ENCODE results near the gene ECEL1.
A peak's percentile ranks its signal among the peaks of the same experiment; 100 is the strongest.

ECEL1 gene

GRCh38 chr2:232448304-232448690, 39.3 kb downstream of the ECEL1 start:
- H3K9ac ChIP-seq (ENCODE audit: low read depth, low read length): no peak overlapping the region
- H3K79me2 ChIP-seq (ENCODE audit: insufficient read depth, low read length): no peaks in the 10 kb centered on the region
- no peaks in the 10 kb centered on the region for H3K9me3 ChIP-seq (ENCODE audit: insufficient read depth, low read length, severe bottlenecking)
- ATAC-seq (ENCODE audit: insufficient read depth, low read depth) (peak; percentile 11; the same call in 1 of the 3 replicates), DNase-seq (peak; percentile 22)
- no peak overlapping the region for H2AFZ ChIP-seq (ENCODE audit: low read depth, low read length)
- no peak overlapping the region for H3K4me3 ChIP-seq (ENCODE audit: low read depth in 1 of 2, low read length in 2 of 2)
- H3K27me3 ChIP-seq (ENCODE audit: insufficient read depth, low read length, poor library complexity): no peaks in the 10 kb centered on the region
- no peaks in the 10 kb centered on the region for H4K20me1 ChIP-seq (ENCODE audit: insufficient read depth, low read length)
- no peak overlapping the region for H3K4me2 ChIP-seq (ENCODE audit: insufficient read depth, low read length)
- H3K4me1 ChIP-seq (ENCODE audit: insufficient read depth, low read length): peaks cover 4% of the 10 kb centered on the region; the same call in 1 of the 2 replicates
- H3K27ac ChIP-seq (ENCODE audit: low read length): no peak overlapping the region
- TF ChIP-seq EZH2 (IDR thresholded peaks at IDR 0.05; ENCODE audit: borderline replicate concordance, low read depth, low read length, severe bottlenecking) (no peak), CTCF (IDR thresholded peaks at IDR 0.05; ENCODE audit: borderline replicate concordance, extremely low read depth, low read length, poor library complexity, severe bottlenecking) (no peak)
- H3K36me3 ChIP-seq (ENCODE audit: insufficient read depth, low read length): no peaks in the 10 kb centered on the region

GRCh38 chr2:232447638-232448303, 39.9 kb downstream of the ECEL1 start:
- Histone ChIP-seq H3K27ac (ENCODE audit: low read length) (no peak overlapping the region), H3K4me3 (ENCODE audit: low read depth in 1 of 2, low read length in 2 of 2) (no peak overlapping the region), H4K20me1 (ENCODE audit: insufficient read depth, low read length) (no peaks in the 10 kb centered on the region), H3K79me2 (ENCODE audit: insufficient read depth, low read length) (no peaks in the 10 kb centered on the region), H3K27me3 (ENCODE audit: insufficient read depth, low read length, poor library complexity) (no peaks in the 10 kb centered on the region), H3K4me2 (ENCODE audit: insufficient read depth, low read length) (no peak overlapping the region), H3K9me3 (ENCODE audit: insufficient read depth, low read length, severe bottlenecking) (no peaks in the 10 kb centered on the region), H3K9ac (ENCODE audit: low read depth, low read length) (no peak overlapping the region), H3K36me3 (ENCODE audit: insufficient read depth, low read length) (no peaks in the 10 kb centered on the region), H2AFZ (ENCODE audit: low read depth, low read length) (no peak overlapping the region), H3K4me1 (ENCODE audit: insufficient read depth, low read length) (peaks cover 4% of the 10 kb centered on the region; the same call in 1 of the 2 replicates)
- no peak for TF ChIP-seq CTCF (IDR thresholded peaks at IDR 0.05; ENCODE audit: borderline replicate concordance, extremely low read depth, low read length, poor library complexity, severe bottlenecking)
- TF ChIP-seq EZH2 (IDR thresholded peaks at IDR 0.05; ENCODE audit: borderline replicate concordance, low read depth, low read length, severe bottlenecking): no peak
- ATAC-seq (ENCODE audit: insufficient read depth, low read depth): no peak
- no peak for DNase-seq

- Histone ChIP-seq H3K36me3 (ENCODE audit: insufficient read depth, low read length) (no peaks in the 10 kb centered on the region), H3K9ac (ENCODE audit: low read depth, low read length) (no peak overlapping the region), H4K20me1 (ENCODE audit: insufficient read depth, low read length) (no peaks in the 10 kb centered on the region), H2AFZ (ENCODE audit: low read depth, low read length) (no peak overlapping the region), H3K4me2 (ENCODE audit: insufficient read depth, low read length) (no peak overlapping the region), H3K27ac (ENCODE audit: low read length) (no peak overlapping the region), H3K4me3 (ENCODE audit: low read depth in 1 of 2, low read length in 2 of 2) (no peak overlapping the region), H3K27me3 (ENCODE audit: insufficient read depth, low read length, poor library complexity) (no peaks in the 10 kb centered on the region), H3K79me2 (ENCODE audit: insufficient read depth, low read length) (no peaks in the 10 kb centered on the region), H3K4me1 (ENCODE audit: insufficient read depth, low read length) (peaks cover 4% of the 10 kb centered on the region; the same call in 1 of the 2 replicates), H3K9me3 (ENCODE audit: insufficient read depth, low read length, severe bottlenecking) (no peaks in the 10 kb centered on the region)
- DNase-seq (no peak), ATAC-seq (ENCODE audit: insufficient read depth, low read depth) (no peak)
- TF ChIP-seq CTCF (IDR thresholded peaks at IDR 0.05; ENCODE audit: borderline replicate concordance, extremely low read depth, low read length, poor library complexity, severe bottlenecking): no peak
- TF ChIP-seq EZH2 (IDR thresholded peaks at IDR 0.05; ENCODE audit: borderline replicate concordance, low read depth, low read length, severe bottlenecking): no peak
Observed at GRCh38 chr2:232447091-232447620, 40.5 kb downstream of the ECEL1 start.

Measured in DND-41 (cell line).